HG03565 (cell line): ENCODE measurements around the gene SLC22A15.
A peak's percentile ranks its signal among the peaks of the same experiment; 100 is the strongest.
"Not testable (repeated sequence)": the region's sequence is repeated elsewhere in the genome, so short reads cannot be mapped to it uniquely, and the experiment has no call there.

ENCODE experiments used
- ATAC-seq: cut with Tn5 transposase; IDR thresholded peaks from one replicate; pipeline ENCODE4 v1.9.1; 2021; ENCODE audit warnings: mild to moderate bottlenecking, moderate library complexity; ENCODE audit not compliant: unreplicated experiment

SLC22A15 gene

DNA sequence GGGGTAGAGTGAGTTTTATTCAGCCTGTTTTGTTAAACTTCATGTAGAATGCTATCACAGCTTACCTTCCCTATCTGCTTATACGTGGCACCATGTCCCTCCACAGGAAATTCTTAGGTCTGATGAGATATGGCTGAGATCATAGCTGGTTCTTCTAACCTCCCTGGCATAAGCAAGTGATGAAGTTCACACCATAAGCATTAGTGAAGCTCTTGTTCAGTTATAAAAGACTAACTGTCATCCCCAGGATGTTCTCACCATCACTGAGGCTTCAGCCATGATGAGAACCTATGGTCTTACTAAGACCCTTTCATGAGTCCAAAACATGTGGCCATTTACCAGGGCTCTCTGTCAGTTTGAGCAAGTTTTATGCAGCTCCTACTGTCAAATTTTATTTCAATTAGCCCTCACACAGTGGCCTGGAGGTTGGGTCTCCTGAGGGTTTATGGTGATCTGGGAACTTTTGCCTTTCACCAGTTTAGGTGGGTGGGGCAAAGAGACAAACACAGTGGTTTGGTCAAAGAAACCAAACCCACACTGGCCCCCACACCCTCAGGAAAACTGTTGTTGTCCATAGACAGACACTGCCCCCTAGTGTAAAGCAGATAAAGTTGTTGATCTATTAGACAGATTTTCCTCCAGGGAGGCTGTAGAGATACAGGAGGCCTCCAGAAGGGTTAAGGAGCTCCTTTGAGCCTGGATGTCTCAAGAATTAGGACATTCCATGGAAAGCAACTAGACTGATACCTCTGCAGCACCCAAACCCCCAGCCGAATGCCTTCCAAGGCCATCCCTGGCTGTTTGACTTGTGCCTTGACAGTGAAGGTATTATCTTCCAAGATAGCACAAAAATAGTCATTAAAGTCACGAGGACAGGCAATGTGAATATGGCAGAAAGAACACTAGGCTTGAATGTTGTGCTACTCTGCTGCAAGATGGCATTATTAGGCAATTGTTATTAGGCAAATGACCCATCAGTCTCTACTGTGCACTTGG lies 5.0 kb downstream of the SLC22A15 start:
- no peak for ATAC-seq

DNA sequence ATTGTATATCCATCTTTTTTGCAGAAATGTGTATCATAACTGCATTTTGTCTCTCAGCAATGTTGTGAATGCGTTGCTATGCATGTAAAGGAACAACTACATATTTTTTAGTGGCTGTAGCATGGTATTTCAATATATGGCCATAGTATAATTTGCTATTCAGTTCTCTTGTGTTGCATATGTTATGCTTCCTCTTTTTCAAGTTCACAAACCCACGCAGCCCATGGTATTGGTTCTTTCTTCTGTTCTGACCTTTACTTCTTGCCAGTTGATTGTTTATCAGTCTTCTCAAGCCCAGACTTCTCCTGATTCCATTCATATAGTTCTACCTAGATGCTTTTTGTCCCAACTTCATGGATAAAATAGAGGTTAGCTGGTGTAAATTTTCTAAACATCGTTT lies 6.1 kb downstream of the SLC22A15 start:
- ATAC-seq = peak; percentile 47

DNA sequence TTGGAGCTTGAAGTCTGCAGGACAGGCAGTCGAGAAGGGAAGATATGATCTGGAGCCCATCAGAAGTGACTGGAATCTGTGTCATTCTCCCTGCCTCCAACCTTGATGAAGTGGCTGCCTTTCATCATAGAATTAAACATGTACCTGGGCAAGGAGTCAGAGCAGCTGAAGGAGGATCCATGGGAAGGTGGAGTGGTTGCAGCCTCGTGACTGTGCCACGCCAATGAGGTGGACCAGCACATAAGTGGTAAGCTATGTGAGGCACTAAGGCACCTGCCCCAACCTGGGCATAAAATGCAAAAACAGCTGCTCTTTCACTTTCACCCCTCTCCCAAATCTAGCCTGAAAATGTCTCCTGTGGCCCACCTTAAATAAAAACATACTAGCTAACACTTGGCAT lies 7.3 kb downstream of the SLC22A15 start:
- ATAC-seq = no peak

DNA sequence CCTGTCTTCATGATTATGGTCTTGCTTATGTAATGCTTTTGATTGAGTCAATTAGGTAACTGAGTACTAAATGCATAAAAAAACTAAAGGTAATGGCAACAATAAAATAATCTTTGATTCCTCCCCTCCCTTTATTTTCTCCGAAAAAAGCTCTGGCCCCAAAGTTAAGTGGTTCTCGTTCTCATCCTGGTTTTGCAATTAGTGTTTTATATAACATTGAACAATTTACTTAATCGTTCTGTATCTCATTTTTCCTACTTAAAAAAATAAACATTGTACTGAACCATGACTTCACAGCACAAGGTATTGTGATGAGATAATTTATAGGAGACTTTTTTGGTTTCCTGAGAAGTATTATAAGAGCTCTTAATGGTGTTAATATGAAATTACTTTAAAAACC lies 11.3 kb downstream of the SLC22A15 start:
- ATAC-seq = no peak

DNA sequence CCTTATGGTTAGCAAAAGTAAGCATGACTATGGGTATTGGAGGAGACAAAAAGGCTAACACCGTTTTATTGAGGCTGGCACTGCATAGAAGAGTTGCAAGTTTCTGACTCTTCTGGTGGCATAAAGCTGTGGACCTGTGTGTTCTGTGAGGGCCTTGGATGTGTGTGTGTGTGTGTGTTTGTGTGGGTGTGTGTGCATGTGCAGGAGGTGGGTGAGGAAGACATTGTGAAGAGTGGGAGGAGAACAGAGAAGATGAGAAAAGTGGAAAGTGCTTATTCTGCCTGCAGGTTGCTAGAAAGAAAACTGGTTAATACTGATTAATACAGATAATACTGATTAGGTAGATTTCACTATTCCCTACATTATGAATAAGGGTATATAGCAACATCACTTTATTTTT lies 12.6 kb downstream of the SLC22A15 start:
- no peak for ATAC-seq

DNA sequence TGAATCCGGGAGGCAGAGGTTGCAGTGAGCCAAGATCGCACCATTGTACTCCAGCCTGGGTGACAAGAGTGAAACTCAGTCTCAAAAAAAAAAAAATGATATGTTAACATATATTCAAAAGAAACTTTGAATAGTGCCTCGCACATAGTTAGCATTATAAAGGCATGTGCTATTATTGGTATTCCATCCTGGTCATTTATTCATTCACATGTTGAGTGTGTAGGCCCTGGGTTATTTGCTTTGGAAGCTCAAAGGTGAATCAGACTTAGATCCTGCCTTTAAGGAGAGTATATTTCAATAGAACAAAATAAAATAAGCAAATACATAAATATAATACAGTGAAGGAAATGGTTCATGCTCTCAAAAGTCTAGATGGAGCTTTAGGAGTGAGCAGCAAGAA lies 13.4 kb downstream of the SLC22A15 start:
- ATAC-seq = no peak

DNA sequence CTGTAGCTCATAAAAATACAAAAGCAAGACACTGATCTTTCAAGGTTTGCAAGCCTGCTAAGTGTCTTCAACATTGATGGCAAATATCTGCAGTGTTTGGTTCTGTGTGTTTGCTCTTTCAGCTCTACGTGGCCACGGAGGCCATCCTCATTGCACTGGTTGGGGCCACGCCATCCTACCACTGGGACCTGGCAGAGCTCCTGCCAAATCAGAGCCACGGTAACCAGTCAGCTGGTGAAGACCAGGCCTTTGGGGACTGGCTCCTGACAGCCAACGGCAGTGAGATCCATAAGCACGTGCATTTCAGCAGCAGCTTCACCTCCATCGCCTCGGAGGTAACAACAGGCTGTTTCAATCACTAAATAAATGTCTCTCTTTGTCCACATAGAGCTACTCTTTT lies 15.6 kb downstream of the SLC22A15 start:
- ATAC-seq = no peak

DNA sequence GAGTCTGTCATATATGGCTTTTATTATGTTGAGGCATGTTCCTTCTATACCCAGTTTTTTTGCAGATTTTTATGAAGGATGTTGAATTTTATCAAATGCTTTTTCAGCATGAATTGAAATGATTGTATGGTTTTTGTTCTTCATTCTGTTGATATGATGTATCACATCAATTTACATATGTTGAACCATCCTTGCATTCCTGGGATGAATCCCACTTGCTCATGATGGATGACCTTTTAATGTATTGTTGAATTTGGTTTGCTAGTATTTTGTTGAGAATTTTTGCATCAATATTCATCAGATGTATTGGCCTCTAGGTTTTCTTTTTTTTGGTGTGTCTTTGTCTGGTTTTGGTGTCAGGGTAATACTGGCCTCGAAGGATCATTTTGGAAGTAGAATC lies 21.6 kb downstream of the SLC22A15 start:
- not testable (repeated sequence) for ATAC-seq

DNA sequence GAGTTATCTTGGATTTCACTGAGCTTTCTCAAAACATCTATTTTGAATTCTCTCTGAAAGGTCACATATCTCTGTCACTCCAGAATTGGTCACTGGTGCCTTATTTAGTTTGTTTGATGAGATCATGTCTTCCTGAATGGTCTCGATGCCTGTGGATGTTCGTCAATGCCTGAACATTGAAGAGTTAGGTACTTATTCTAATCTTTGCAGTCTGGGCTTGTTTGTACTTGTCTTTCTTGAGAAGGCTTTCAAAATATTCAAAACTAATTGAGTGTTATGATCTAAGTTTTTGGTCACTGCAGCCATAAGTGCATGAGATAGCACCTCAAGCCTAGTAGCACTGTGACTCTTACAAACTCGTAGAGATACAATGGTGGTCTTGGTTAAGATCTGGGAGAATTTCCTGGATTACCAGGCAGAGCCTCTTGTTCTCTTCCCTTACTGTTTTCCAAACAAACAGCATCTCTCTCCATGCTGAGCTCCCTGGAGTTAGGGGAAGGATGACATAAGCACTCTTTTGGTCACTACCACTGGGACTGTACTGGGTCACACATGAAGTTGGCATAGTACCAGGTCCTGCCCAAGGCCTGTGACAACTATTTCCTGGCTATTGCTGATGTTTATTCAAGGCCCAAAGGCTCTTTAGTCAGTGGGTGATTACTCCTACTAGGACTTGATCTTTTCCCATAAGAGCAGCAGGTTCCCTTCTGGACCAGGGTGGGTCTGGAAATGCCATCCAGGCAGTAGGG lies 25.6 kb downstream of the SLC22A15 start:
- ATAC-seq = no peak

DNA sequence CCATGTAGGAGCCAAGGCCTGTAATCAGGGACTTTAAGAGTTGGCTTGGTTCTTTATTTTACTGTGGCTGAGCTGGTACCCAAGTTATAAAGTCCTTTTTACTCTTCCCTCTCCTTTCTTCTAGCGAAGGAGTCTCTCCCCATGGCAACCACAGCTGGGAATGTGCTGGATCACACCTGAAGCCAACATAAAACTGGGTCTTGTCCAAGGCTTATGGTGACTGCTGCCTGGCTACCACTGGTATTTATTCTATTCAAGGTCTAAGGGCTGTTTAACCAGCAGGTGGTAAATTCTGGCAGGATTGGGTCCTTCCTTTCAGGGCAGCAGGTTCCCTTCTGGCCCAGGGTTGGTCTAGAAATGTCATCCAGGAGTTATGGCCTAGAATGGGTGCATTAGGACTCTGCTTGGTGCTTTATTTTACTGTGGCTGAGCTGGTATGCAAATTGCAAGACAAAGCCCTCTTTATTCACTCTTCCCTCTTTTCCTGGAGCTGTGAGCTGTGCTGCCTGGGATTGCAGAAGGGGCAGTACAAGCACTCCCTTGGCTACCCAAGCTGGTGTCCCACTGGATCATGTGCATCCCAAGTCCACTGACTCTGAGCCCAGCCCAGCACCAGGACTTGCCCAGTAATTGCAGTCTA lies 26.6 kb downstream of the SLC22A15 start:
- no peak for ATAC-seq

DNA sequence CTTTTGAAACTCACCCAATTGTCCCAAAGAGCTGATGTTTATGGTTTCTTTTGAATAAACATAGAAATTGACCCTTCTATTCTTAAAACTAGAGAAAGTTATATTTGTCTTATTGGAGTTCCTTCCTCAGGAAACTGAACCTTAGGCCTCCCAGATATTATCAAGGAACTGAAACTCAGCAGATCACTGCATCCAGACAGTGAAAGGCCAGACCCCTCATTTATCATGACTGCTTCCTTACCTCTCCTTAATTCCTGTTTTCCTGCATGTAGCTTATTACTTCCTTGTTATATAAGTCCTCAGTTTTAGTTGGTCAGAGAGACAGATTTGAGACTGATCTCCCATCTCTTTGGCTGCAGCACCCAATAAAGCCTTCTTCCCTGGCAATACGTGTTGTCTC lies 27.5 kb downstream of the SLC22A15 start:
- ATAC-seq = no peak

DNA sequence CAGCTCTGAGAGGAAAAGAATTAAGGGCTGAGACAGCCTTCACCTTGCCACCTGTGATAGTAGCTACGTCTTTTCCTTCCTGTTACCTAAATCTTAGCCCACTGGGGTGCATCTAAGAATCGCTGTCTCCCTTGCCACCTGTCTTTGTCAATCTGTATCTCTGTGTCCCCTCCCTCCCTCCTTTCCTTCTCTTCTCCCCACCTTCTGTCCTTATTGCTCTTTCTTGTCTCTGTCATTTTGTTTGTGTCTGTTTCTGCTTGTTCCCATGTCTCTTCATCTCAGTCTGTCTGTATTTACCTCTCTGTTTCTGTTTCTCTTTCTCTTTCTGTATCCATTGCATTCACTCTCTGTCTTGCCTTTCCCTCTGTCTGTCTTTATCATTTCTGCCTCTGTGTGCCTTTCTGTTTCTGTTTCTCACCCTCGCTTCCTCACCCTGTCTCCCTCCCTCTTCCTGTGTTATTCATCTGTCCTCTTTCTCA lies 30.2 kb downstream of the SLC22A15 start:
- ATAC-seq = peak; percentile 88

DNA sequence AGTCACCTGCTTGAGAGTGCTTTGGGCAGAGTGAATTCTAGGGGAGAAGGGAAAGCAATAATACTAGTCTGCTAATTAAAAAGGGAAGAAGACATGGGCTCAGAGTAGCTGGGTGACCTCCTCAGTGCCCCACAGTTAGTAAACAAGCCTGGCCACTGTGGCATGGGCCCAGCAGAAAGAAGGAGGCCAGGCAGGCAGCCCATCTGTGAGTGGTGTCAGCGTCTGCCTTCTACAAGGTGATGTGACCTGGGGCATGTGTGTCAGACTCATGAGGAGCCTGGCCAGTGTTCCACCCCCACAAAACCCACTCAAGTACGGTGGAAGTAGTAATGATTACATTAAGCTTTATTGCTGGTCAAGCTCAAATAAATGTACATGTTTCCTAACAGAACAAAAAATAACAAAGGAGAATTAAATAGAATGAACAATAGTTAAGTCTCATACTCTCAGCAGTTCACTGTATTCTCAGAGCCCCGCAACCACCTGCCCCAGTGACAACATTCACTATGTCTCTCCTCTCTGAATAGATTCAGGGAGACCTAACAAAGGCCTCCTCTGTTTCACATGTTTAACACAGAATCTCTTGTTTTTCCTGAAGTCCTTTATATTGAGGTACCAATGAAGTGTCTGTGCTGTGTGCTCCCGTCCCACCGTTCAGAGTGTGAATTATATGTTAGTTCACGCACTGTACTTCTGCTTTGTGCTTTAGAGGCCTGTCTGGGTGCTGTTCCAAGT lies 32.5 kb downstream of the SLC22A15 start:
- ATAC-seq = no peak

DNA sequence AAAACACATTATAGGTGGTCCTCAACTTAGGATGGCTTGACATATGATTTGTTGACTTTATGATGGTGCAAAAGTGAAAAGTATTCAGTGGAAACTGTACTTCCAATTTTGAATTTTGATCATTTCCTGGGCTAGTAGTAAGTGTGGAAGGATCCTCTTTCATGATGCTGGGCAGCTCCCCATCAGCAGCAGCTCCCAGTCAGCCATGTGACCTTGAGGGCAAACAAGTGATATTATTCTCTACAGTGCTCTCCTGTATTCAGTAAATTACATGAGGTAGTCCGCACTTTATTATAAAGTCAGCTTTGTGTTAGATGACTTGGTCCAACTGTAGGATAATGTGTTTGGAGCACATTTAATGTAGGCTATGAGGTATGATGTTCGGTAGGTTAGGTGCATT lies 36.4 kb downstream of the SLC22A15 start:
- ATAC-seq = no peak

DNA sequence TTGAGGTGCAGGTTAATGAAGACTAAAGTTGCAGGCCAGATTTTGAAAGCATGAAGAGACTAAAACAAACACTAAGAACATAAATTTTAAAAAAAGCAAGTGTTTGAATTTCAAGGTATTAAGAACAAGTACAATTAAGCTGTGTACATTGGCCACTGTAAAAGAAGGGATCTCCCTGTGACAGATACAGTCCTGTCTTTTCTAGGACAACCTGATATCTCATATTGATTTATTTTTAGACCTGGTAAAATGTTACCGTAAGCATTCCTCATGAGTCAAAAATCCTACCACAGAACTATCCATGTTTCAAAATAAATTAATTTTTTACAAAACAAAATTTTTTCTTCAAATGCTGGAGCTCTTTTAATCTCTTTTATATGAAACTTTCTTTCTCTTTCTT lies 39.4 kb downstream of the SLC22A15 start:
- ATAC-seq = no peak

DNA sequence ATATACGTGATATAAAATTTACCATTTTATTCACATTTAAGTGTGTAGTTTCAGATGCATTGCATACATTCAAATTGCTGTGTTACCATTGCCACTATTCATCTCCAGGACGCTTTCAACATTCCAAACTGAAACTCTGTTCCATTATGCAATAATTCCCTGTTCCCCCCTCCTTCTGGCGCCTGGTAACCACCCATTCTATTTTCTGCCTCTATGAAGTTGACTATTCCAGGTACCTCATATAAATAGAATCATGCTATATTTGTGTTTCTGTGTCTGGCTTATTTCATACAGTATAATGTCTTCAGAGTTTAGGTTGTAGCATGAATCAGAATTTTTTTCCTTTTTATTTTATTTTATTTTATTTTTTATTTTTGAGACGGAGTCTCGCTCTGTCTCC lies 41.7 kb downstream of the SLC22A15 start:
- ATAC-seq = no peak

DNA sequence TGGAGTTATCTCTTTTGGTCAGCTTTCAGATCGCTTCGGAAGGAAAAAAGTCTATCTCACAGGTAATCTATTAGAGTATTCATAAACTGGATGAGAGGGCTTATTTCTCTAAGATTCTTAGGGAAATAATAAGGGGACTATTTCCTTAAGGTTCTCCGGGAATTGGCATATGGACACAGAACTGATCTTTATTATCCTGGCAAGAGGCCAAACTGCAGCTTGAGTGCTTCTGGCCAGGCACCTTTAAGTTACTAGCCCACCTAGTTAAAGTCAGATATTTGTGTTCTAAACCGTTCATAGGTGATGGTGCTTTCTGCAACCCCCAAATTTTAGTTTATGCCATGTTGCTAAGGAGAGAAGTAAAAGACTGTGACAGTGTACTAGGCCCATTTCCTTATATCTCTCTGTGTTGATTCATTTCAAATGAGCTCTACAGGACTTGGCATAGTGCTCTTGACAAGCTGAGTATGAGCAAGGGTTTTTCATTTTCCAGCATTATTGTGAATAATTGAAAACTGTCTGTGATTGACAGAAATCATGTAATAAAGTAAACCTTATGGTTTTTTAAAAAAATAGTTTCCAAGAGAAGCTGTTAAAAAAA lies 43.4 kb downstream of the SLC22A15 start:
- ATAC-seq = no peak

DNA sequence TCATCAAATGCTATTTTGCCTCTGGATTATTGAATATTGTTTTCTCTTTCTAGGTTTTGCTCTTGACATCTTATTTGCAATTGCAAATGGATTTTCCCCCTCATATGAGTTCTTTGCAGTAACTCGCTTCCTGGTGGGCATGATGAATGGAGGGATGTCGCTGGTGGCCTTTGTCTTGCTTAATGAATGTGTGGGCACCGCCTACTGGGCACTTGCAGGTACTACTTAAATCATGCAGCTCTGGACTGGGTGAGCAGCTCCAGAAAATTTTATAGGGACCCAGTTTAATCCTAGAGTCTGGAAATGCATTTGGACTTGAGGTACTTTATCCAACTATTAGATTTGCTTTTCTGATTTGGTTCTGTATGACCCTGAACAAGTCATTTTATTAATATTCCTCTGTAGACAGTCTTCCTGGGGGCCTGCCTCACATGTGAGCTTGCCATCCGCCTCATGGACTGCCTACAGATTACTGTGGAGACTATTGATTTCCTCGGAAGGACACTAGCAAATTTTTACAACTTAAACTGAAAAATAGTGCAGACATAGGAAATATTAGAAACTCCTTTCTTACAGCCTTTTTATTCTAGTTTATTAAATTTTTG lies 44.5 kb downstream of the SLC22A15 start:
- ATAC-seq = peak; percentile 83

DNA sequence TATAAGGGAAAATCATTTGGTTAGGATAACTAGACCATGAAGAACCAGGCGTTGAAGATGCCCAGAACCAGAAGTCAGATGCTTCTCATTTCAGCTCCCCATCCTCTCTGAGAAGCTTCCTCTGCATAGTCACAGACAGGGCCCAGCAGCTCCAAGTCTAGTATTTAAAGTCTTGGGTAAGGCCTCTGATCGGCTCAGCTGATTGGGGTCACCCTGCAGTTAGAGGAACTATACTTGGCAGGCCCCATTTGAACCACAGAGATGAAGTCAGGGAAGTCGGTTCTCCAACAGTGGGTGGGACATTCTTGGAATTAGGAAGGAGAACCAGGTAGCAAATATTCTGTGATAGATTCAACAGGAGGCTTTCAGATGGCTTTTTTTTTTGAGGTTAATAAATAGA lies 48.3 kb downstream of the SLC22A15 start:
- no peak for ATAC-seq

DNA sequence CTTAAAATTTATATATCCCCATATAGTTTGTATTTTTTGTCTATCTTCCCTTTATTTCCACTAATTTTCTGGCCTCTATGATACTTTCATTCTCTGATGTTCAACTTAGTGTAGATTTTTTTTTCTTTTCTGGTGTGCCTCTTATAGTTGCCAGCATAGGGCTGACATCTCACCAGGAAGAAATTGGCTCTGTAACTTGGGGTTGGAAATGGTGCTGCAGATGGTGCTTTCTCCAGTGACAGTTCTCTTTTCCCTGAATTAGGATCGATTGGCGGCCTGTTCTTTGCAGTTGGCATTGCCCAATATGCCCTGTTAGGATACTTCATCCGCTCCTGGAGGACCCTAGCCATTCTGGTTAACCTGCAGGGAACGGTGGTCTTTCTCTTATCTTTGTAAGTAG lies 50.3 kb downstream of the SLC22A15 start:
- no peak for ATAC-seq
